ENCODE measurements around the gene MYRIP.

Gene MYRIP

GRCh38 chr3:40299721-40300335, 490.4 kb downstream of the MYRIP start:
- DNase-seq = no peak

GRCh38 chr3:40302784-40303183, 493.4 kb downstream of the MYRIP start:
- DNase-seq = no peak

- DNase-seq = no peak
Measured at GRCh38 chr3:40304352-40304751, 494.9 kb downstream of the MYRIP start.

- DNase-seq = no peak
Measured at GRCh38 chr3:40306336-40306735, 496.9 kb downstream of the MYRIP start.

GRCh38 chr3:40307176-40307575, 497.8 kb downstream of the MYRIP start:
- no peak for DNase-seq

- no peak for DNase-seq
Measured at GRCh38 chr3:40308725-40309417, 499.5 kb downstream of the MYRIP start.

GRCh38 chr3:40309418-40309924, 500.1 kb downstream of the MYRIP start, which contains the start of gene EIF1B:
Gene EIF1B, plus strand, starts transcription at chr3:40309707. Its CDS starts 235 bp downstream, at chr3:40309942.
- peak; percentile 97 for DNase-seq
